Motor neuron (in vitro differentiated cells): ENCODE data around the gene BRWD1. TPM values are rescaled to one million over a fixed set of nuclear protein-coding genes. Genes with fewer than 3 reads are reported as not detected.
A peak's percentile ranks its signal among the peaks of the same experiment; 100 is the strongest.

Experiments
- ATAC-seq, 8 experiments: fragments of 200-7000 bp; cut with Tn5 transposase; replicated peaks in 6 of 8; 2 replicates each; pipeline ENCODE4 v1.8.0; 2021; ENCODE audit warnings: mild to moderate bottlenecking in 8 of 8, moderate library complexity in 8 of 8
- H3K27ac ChIP-seq, 2 donors: fragments of 250-450 bp; sonication (Bioruptor Pico); 2 replicates each; pipeline ENCODE4 v1.9.0; 2021; ENCODE audit warnings: antibody characterized with exemption in 2 of 2, mild to moderate bottlenecking in 2 of 2, moderate library complexity in 1 of 2
- H3K4me1 ChIP-seq, 2 donors: fragments of 250-450 bp; sonication (Bioruptor Pico); replicated peaks in 1 of 2; 2 replicates each; pipeline ENCODE4 v1.6.1; 2021; ENCODE audit warnings: antibody characterized with exemption in 2 of 2, mild to moderate bottlenecking in 2 of 2, moderate library complexity in 1 of 2
- H3K4me3 ChIP-seq, 5 donors: fragments of 250-450 bp; sonication (Bioruptor Pico); 2 replicates each; pipeline ENCODE4 v1.9.0; 2021; ENCODE audit warnings: antibody characterized with exemption in 5 of 5, mild to moderate bottlenecking in 5 of 5, moderate library complexity in 4 of 5
- WGBS, 10 experiments: fragments of 450-650 bp; shearing (Covaris generic); methylation state at CpG; one replicate each; pipeline ENCODE4 v1.0.0; 2022; 5-methylcytosine and 5-hydroxymethylcytosine counted together
- in situ Hi-C, 9 experiments: fragments of 400-800 bp; cut with MboI; loops; one replicate each; pipeline ENCODE4 v1.15.0; 2021; ENCODE audit warnings: low sequenced_read_pairs in 9 of 9, low pct_unique_long_range_greater_than_20kb in 2 of 9; ENCODE audit not compliant: unreplicated experiment in 9 of 9
- total RNA-seq, 8 experiments: library from RNA; unstranded; fragments of 300-600 nt; gene quantifications; 2 replicates each; pipeline versions ENCODE4 v1.2.3 to v1.2.4, GENCODE V29; 2022

BRWD1 gene
- total RNA-seq, 8 experiments from 2014 or later = 32.5 to 92.8 (median 71.6) TPM

GRCh38 chr21:39197448-39198233 is 115.8 kb downstream of the BRWD1 start:
- peak in 3 of 8 experiments; percentile 78 to 91 (median 90) for ATAC-seq
- in situ Hi-C loops = no loop called here

GRCh38 chr21:39196838-39197237 is 116.6 kb downstream of the BRWD1 start:
- in situ Hi-C loops = no loop called here

More at GRCh38 chr21:39197448-39198233, 115.8 kb downstream of the BRWD1 start:
- Histone ChIP-seq H3K4me1 (no peaks in the 10 kb centered on the region), H3K4me3 (no peak overlapping the region), H3K27ac (no peak overlapping the region)
- WGBS, 10 experiments = 71 to 100% (median 87%) methylated on average over 1 to 5 of the region's 5 CpGs; no CpG with 5 or more reads in 1 of the 10 experiments

GRCh38 chr21:39196310-39196709 is 117.1 kb downstream of the BRWD1 start:
- in situ Hi-C loops = no loop called here

More at GRCh38 chr21:39196838-39197237, 116.6 kb downstream of the BRWD1 start:
- ATAC-seq = no peak
- Histone ChIP-seq H3K4me1 (no peaks in the 10 kb centered on the region), H3K4me3 (no peak overlapping the region), H3K27ac (no peak overlapping the region)
- 71 to 100% (median 100%) methylated on average over 1 of the region's 1 CpG; no CpG with 5 or more reads in 3 of the 10 experiments for WGBS, 10 experiments

GRCh38 chr21:39193380-39193779 is 120.1 kb downstream of the BRWD1 start:
- 60 to 100% (median 86%) methylated on average over 1 of the region's 1 CpG; no CpG with 5 or more reads in 3 of the 10 experiments for WGBS, 10 experiments
- no peaks in the 10 kb centered on the region for H3K4me1 ChIP-seq
- no peak for ATAC-seq
- no peak overlapping the region for H3K4me3 ChIP-seq
- H3K27ac ChIP-seq = no peak overlapping the region
- in situ Hi-C loops = no loop called here

More at GRCh38 chr21:39196310-39196709, 117.1 kb downstream of the BRWD1 start:
- H3K4me1 ChIP-seq = no peaks in the 10 kb centered on the region
- no peak overlapping the region for H3K4me3 ChIP-seq
- ATAC-seq = no peak
- H3K27ac ChIP-seq = no peak overlapping the region
- WGBS, 10 experiments = 88 to 100% (median 92%) methylated on average over 2 to 7 of the region's 7 CpGs

- peak in 1 of 8 experiments; percentile 43 for ATAC-seq
- no peak overlapping the region for H3K4me3 ChIP-seq
- peaks cover 0 to 6% of the 10 kb centered on the region in 2 donors for H3K4me1 ChIP-seq
- in situ Hi-C loops = no loop called here
- H3K27ac ChIP-seq = no peak overlapping the region
Measured at GRCh38 chr21:39189857-39190604, 123.4 kb downstream of the BRWD1 start.

- 86 to 100% (median 100%) methylated on average over 1 to 2 of the region's 2 CpGs; no CpG with 5 or more reads in 3 of the 10 experiments for WGBS, 10 experiments
- ATAC-seq = no peak
- Histone ChIP-seq H3K27ac (no peak overlapping the region), H3K4me3 (no peak overlapping the region), H3K4me1 (peaks cover 0 to 9% of the 10 kb centered on the region in 2 donors)
- in situ Hi-C loops = no loop called here
Measured at GRCh38 chr21:39188521-39189139, 124.8 kb downstream of the BRWD1 start.

GRCh38 chr21:39187141-39187540 is 126.3 kb downstream of the BRWD1 start:
- Histone ChIP-seq H3K4me3 (no peak overlapping the region), H3K27ac (no peak overlapping the region), H3K4me1 (peaks cover 0 to 11% of the 10 kb centered on the region in 2 donors)
- no peak for ATAC-seq
- 30 to 97% (median 89%) methylated on average over 4 to 5 of the region's 5 CpGs; no CpG with 5 or more reads in 1 of the 10 experiments for WGBS, 10 experiments
- in situ Hi-C loops = no loop called here

GRCh38 chr21:39186676-39187075 is 126.8 kb downstream of the BRWD1 start:
- Histone ChIP-seq H3K4me3 (no peak overlapping the region), H3K27ac (no peak overlapping the region), H3K4me1 (peaks cover 5 to 15% of the 10 kb centered on the region in 2 donors)
- ATAC-seq = no peak
- in situ Hi-C loops = no loop called here

GRCh38 chr21:39185157-39185556 is 128.3 kb downstream of the BRWD1 start:
- Histone ChIP-seq H3K4me1 (peaks cover 5 to 18% of the 10 kb centered on the region in 2 donors), H3K4me3 (no peak overlapping the region), H3K27ac (no peak overlapping the region)
- in situ Hi-C loops = no loop called here
- ATAC-seq = no peak
- 23 to 92% (median 80%) methylated on average over 1 to 2 of the region's 2 CpGs; no CpG with 5 or more reads in 1 of the 10 experiments for WGBS, 10 experiments

GRCh38 chr21:39184050-39184980 is 129.1 kb downstream of the BRWD1 start:
- in situ Hi-C loops = no loop called here
- WGBS, 10 experiments = 1 to 23% (median 5%) methylated on average over 5 to 19 of the region's 22 CpGs
- ATAC-seq = no peak
- Histone ChIP-seq H3K4me3 (peak overlapping the region; percentile 47 to 74 (median 53)), H3K4me1 (peaks cover 5 to 18% of the 10 kb centered on the region in 2 donors), H3K27ac (peak overlapping the region; percentile 77 to 82)

GRCh38 chr21:39183272-39184049 is 130.0 kb downstream of the BRWD1 start, which contains the start of gene PSMG1:
PSMG1 (minus strand) TSS chr21:39183451; CDS start chr21:39183385, 66 bp downstream.
- ATAC-seq = peak; percentile 78 to 93 (median 90)
- peak within 1 kb of the TSS; percentile 77 to 82 for H3K27ac ChIP-seq
- 0% methylated on average over 1 to 16 of the region's 76 CpGs; no CpG with 5 or more reads in 7 of the 10 experiments for WGBS, 10 experiments
- H3K4me3 ChIP-seq = peak within 1 kb of the TSS; percentile 47 to 74 (median 53)
- peaks cover 5 to 18% of the 10 kb centered on the region in 2 donors for H3K4me1 ChIP-seq
- in situ Hi-C loops = no loop called here
